GM12878 (cell line): Measurements from ENCODE around the gene TMEM217. TPM values are rescaled to one million over a fixed set of nuclear protein-coding genes. Genes with fewer than 3 reads are reported as not detected.

ENCODE experiments used
- ATAC-seq: fragments of 200-7000 bp; cut with Tn5 transposase; 3 replicates; pipeline ENCODE4 v1.9.1; 2020; ENCODE audit warnings: mild to moderate bottlenecking, moderate library complexity
- BruUV-seq: library from RNA; stranded (reverse); fragments of 400-500 nt; replicated peaks from 2 replicates; lab custom pipeline; 2021; lab: Mats Ljungman, UMichigan
- CTCF ChIA-PET: fragments of 300-600 bp; sonication (Branson Sonifier 250); formaldehyde crosslinking; extraction: SDS; loops from one replicate; lab custom pipeline; 2021; ENCODE audit warnings: inconsistent platforms; lab: Yijun Ruan, JAX
- POLR2A ChIA-PET: fragments of 350-600 bp; formaldehyde crosslinking; extraction: SDS; loops from one replicate; lab custom pipeline; 2021; ENCODE audit warnings: inconsistent platforms; lab: Charles Lee
- RAD21 ChIA-PET: fragments of 300-600 bp; sonication (Branson Sonifier 250); formaldehyde crosslinking; loops from one replicate; lab custom pipeline; 2023; ENCODE audit warnings: antibody characterized with exemption; ENCODE audit not compliant: unreplicated experiment; lab: Charles Lee
- SMC1A ChIA-PET: fragments of 300-600 bp; sonication (Branson Sonifier 250); formaldehyde crosslinking; loops from one replicate; lab custom pipeline; 2023; ENCODE audit not compliant: unreplicated experiment, uncharacterized antibody; lab: Charles Lee
- DNase-seq: peaks from one replicate; pipeline ENCODE4 v3.0.0-alpha.2; 2011; ENCODE audit warnings: low read depth, low spot score
- FAIRE-seq: peaks from 3 replicates; lab custom pipeline; 2011; peaks lifted over from hg19 to GRCh38; lab: Jason Lieb, UNC
- H2AFZ ChIP-seq: 2 replicates; pipeline ENCODE4 v1.6.0; 2011; ENCODE audit warnings: low read depth, low read length, control low read depth; ENCODE audit not compliant: control insufficient read depth
- H3K27ac ChIP-seq: 2 replicates; pipeline ENCODE4 v1.5.1; 2011; ENCODE audit warnings: control low read depth; ENCODE audit not compliant: control insufficient read depth, insufficient read depth
- H3K27me3 ChIP-seq, 2 experiments: replicated peaks in 1 of 2; 2 replicates each; pipeline versions ENCODE4 v1.6.0 to v1.6.1; 2011; ENCODE audit warnings: low read length in 1 of 2; ENCODE audit not compliant: control insufficient read depth in 2 of 2, insufficient read depth in 2 of 2
- H3K36me3 ChIP-seq, 2 experiments: 2 replicates each; pipeline ENCODE4 v1.5.1; 2011; ENCODE audit warnings: low read length in 1 of 2; ENCODE audit not compliant: control insufficient read depth in 2 of 2, insufficient read depth in 2 of 2
- H3K4me1 ChIP-seq: 2 replicates; pipeline ENCODE4 v1.6.1; 2011; ENCODE audit warnings: mild to moderate bottlenecking, low read length, moderate library complexity, mixed read lengths; ENCODE audit not compliant: control insufficient read depth, insufficient read depth
- H3K4me2 ChIP-seq: 2 replicates; pipeline ENCODE4 v1.6.0; 2011; ENCODE audit warnings: control low read depth; ENCODE audit not compliant: control insufficient read depth, insufficient read depth
- H3K4me3 ChIP-seq: fragments of 200-600 bp; sonication (generic); 2 replicates; pipeline ENCODE4 v1.5.1; 2016
- H3K79me2 ChIP-seq: 2 replicates; pipeline ENCODE4 v1.6.0; 2011; ENCODE audit warnings: low read length; ENCODE audit not compliant: control insufficient read depth, insufficient read depth
- H3K9ac ChIP-seq: 2 replicates; pipeline ENCODE4 v1.8.0; 2011; ENCODE audit warnings: low read length, control low read depth, mixed read lengths; ENCODE audit not compliant: control insufficient read depth, insufficient read depth
- H3K9me3 ChIP-seq: replicated peaks from 3 replicates; pipeline ENCODE4 v1.5.1; 2011; ENCODE audit warnings: mild to moderate bottlenecking, low read length; ENCODE audit not compliant: control insufficient read depth, insufficient read depth
- H4K20me1 ChIP-seq: 2 replicates; pipeline ENCODE4 v1.6.0; 2011; ENCODE audit not compliant: control insufficient read depth, insufficient read depth
- CHD4 ChIP-seq: fragments of 200-600 bp; sonication (generic); IDR thresholded peaks from 2 replicates; pipeline ENCODE4 v1.6.1; 2016; ENCODE audit warnings: mild to moderate bottlenecking
- ELK1 ChIP-seq: IDR thresholded peaks from 2 replicates; pipeline ENCODE4 v1.6.1; 2012; ENCODE audit warnings: low read depth, low read length, improper control_type of control experiment
- ETV6 ChIP-seq, 2 experiments: fragments of 450-650 bp in 1 of 2; IDR thresholded peaks in 1 of 2; conservative IDR thresholded peaks in 1 of 2; 2 replicates each; pipeline ENCODE4 v1.6.1; 2014; ENCODE audit warnings: antibody characterized with exemption in 1 of 2, borderline replicate concordance in 1 of 2, low read depth in 1 of 2, mild to moderate bottlenecking in 1 of 2, moderate library complexity in 1 of 2
- EZH2 ChIP-seq: IDR thresholded peaks from 2 replicates; pipeline ENCODE4 v1.6.1; 2012; ENCODE audit warnings: low read depth, mild to moderate bottlenecking, control low read depth, inconsistent platforms, low read length, borderline replicate concordance; ENCODE audit not compliant: control insufficient read depth
- FOS ChIP-seq: IDR thresholded peaks from 3 replicates; pipeline ENCODE4 v1.6.1; 2011; ENCODE audit warnings: borderline replicate concordance; ENCODE audit not compliant: insufficient read length; ENCODE audit errors: extremely low read depth
- KLF5 ChIP-seq: fragments of 450-650 bp; IDR thresholded peaks from 2 replicates; pipeline ENCODE4 v1.6.1; 2014; ENCODE audit warnings: mild to moderate bottlenecking; ENCODE audit not compliant: partially characterized antibody
- MEF2B ChIP-seq: fragments of 450-650 bp; IDR thresholded peaks from 2 replicates; pipeline ENCODE4 v1.6.1; 2018; ENCODE audit warnings: mild to moderate bottlenecking, moderate library complexity; ENCODE audit not compliant: partially characterized antibody, poor library complexity, severe bottlenecking
- NFXL1 ChIP-seq: fragments of 450-650 bp; IDR thresholded peaks from 2 replicates; pipeline ENCODE4 v1.6.1; 2017; ENCODE audit warnings: antibody characterized with exemption, mild to moderate bottlenecking, borderline replicate concordance
- NR2C2 ChIP-seq: IDR thresholded peaks from 2 replicates; pipeline ENCODE4 v1.6.1; 2011; ENCODE audit warnings: borderline replicate concordance, low read depth; ENCODE audit not compliant: control insufficient read depth, insufficient read length
- SIN3A ChIP-seq: IDR thresholded peaks from 2 replicates; pipeline ENCODE4 v1.6.1; 2012; ENCODE audit warnings: low read depth, low read length, improper control_type of control experiment
- SREBF1 ChIP-seq: IDR thresholded peaks from 2 replicates; pipeline ENCODE4 v1.6.1; 2012; ENCODE audit warnings: mild to moderate bottlenecking, low read length
- SUPT20H ChIP-seq: IDR thresholded peaks from 2 replicates; pipeline ENCODE4 v1.6.1; 2011; ENCODE audit warnings: low read depth, mild to moderate bottlenecking, low read length, moderate library complexity, borderline replicate concordance; ENCODE audit not compliant: control insufficient read depth
- USF2 ChIP-seq: IDR thresholded peaks from 2 replicates; pipeline ENCODE4 v1.6.1; 2011; ENCODE audit warnings: low read depth, low read length, improper control_type of control experiment, borderline replicate concordance
- ZNF622 ChIP-seq: fragments of 450-650 bp; IDR thresholded peaks from 2 replicates; pipeline ENCODE4 v1.6.1; 2017; ENCODE audit warnings: mild to moderate bottlenecking, inconsistent platforms
- WGBS: methylation state at CpG from one replicate; pipeline ENCODE4 v1.1.6; 2016; ENCODE audit warnings: low lambda C conversion rate; ENCODE audit not compliant: insufficient replicate concordance, insufficient coverage; ENCODE audit errors: missing lambda C conversion rate; 5-methylcytosine and 5-hydroxymethylcytosine counted together
- in situ Hi-C: fragments of 300-500 bp; cut with MboI; formaldehyde crosslinking; loops from 9 replicates; pipeline ENCODE4 v1.14.3; 2018; ENCODE audit warnings: mixed read lengths
- intact Hi-C: fragments of 100-400 bp; cut with micrococcal nuclease; formaldehyde crosslinking; loops from one replicate; pipeline ENCODE4 v1.14.2; 2022; ENCODE audit not compliant: unreplicated experiment
- polyA plus RNA-seq, 11 experiments: library from polyadenylated mRNA; depleted of rRNA in 4 of 11; unstranded in 6 of 11; stranded (reverse) in 5 of 11; fragments of >200 nt; fragmentation: Nextera tagmentation in 4 of 11; fragmentation: Illumina TruSeq in 1 of 11; extraction: Ambion mirVana in 4 of 11; extraction: Trizol in 1 of 11; gene quantifications; 1 replicate in 1 of 11; 2 replicates in 10 of 11; pipeline versions ENCODE4 v1.2.1 to v1.2.3, GENCODE V29; 2011 to 2016; ENCODE audit warnings: inconsistent platforms in 2 of 11, missing spikeins in 2 of 11, low read depth in 1 of 11
- total RNA-seq, 4 experiments: library from RNA; depleted of rRNA in 3 of 4; stranded (reverse); fragments of >200 nt in 3 of 4; fragmentation: Illumina TruSeq in 1 of 4; extraction: Trizol in 1 of 4; gene quantifications; 2 replicates each; pipeline versions ENCODE4 v1.2.1 to v1.2.3, GENCODE V29; 2013 to 2021

The TMEM217 gene
- total and polyA plus RNA-seq, 10 of the 15 experiments (the other 5 are each of a cell fraction or from before 2014, with no cell fraction given) = 1.3 to 4.5 (median 2.3) TPM

- H4K20me1 ChIP-seq = no peaks in the 10 kb centered on the region
- intact Hi-C loops (no loop called here), in situ Hi-C loops (no loop called here)
- no peaks in the 10 kb centered on the region for H3K9me3 ChIP-seq
- POLR2A ChIA-PET = no interaction called here
- over 99% methylated on average over 4 of the region's 4 CpGs for WGBS
- TF ChIP-seq NR2C2 (no peak), MEF2B (no peak), SIN3A (no peak), ZNF622 (no peak), ELK1 (no peak), CHD4 (no peak), USF2 (no peak), FOS (no peak), SUPT20H (no peak), KLF5 (no peak), EZH2 (no peak), ETV6 (conservative IDR thresholded peaks at IDR 0.05 in 1 of 2, IDR thresholded peaks at IDR 0.05 in 1 of 2; ENCODE audit: borderline replicate concordance in 1 of 2, low read depth in 1 of 2) (no peak), SREBF1 (no peak), NFXL1 (no peak)
- no peak overlapping the region for H3K4me2 ChIP-seq
- DNase-seq (no peak), ATAC-seq (no peak), FAIRE-seq (no peak)
- H3K27ac ChIP-seq = no peak overlapping the region
- peaks cover 0 to 10% of the 10 kb centered on the region in 2 experiments for H3K36me3 ChIP-seq
- RAD21 ChIA-PET = interaction anchor here (1.6 kb wide), 1 partner anchor 14 kb away, joined by 5 read pairs; no protein-coding TSS in a partner anchor
- no peak overlapping the region for H2AFZ ChIP-seq
- CTCF ChIA-PET = interaction anchor here (1.3 to 2.5 kb wide), 5 partner anchors 12 to 128 kb away, joined by 3 to 10 read pairs (median 5); no protein-coding TSS in a partner anchor
- no TSS peak for BruUV-seq
- H3K9ac ChIP-seq = no peak overlapping the region
- SMC1A ChIA-PET = interaction anchor here (0.7 to 1.2 kb wide), 3 partner anchors 14 to 241 kb away, joined by 3 to 4 read pairs (median 3); no protein-coding TSS in a partner anchor
- H3K79me2 ChIP-seq = no peaks in the 10 kb centered on the region
- no peaks in the 10 kb centered on the region for H3K27me3 ChIP-seq
- H3K4me1 ChIP-seq = peaks cover 3% of the 10 kb centered on the region; the same call in 1 of the 2 replicates
- H3K4me3 ChIP-seq = no peak overlapping the region
Measured at GRCh38 chr6:37299990-37300389, 42.0 kb upstream of the TMEM217 start.
